ENCODE data around the gene TFDP1.
"Not testable (repeated sequence)": the region's sequence is repeated elsewhere in the genome, so short reads cannot be mapped to it uniquely, and the experiment has no call there.

Gene TFDP1

DNA sequence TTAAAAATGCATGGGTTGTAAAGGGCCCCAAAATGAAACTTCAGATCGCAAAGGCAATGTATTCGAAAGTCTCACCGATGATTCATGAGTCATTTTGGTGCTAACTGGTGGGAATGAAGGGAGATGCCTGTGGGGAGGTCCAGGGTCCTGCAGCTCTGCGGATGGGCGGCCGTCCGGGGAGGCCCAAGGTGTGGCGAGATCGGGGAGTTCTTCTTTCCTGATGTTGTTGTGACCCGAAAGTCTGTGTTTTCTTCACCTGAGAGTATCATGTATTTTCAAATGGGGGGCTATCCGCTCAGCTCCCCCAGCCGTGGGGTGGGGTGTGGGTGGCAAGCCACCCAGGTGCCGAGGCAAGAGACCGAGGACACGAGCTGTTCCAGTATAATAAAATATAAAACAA lies 36.5 kb downstream of the TFDP1 start:
- DNase-seq = no peak

DNA sequence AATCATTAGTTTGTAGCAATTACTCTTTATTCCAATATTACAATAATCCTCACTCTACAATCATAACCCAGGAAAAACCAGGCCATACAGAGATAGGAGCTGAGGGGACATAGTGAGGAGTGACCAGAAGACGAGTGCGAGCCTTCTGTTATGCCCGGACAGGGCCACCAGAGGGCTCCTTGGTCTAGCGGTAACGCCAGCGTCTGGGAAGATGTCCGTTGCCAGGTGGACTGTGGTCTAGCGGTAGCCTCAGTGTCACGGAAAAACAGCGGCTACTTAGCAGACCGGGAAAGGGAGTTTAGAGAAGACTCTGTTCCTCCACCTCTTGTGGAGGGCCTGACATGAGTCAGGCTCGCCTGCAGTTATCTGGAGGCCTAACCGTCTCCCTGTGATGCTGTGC lies 36.9 kb downstream of the TFDP1 start:
- DNase-seq = not testable (repeated sequence)

DNA sequence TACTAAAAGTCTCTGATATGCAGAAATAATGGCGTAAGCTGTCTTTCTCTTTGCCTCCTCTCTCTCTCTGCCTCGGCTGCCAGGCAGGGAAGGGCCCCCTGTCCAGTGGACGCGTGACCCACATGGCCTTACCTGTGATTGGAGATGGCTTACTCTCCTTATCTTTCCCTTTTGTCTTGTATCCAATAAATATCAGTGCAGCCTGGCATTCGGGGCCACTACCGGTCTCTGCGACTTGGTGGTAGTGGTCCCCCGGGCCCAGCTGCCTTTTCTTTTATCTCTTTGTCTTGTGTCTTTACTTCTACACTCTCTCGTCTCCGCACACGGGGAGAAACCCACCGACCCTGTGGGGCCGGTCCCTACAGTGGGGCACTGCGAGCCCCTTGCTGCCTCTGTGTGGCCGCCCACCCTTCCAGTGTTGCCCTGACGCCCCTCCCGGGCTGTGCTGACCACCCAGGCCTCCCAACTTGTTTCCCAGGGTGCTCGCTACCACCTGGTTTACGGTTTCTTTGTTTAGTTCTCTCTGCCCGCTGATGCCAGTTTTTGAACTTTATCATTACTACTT lies 37.5 kb downstream of the TFDP1 start:
- DNase-seq = not testable (repeated sequence)

DNA sequence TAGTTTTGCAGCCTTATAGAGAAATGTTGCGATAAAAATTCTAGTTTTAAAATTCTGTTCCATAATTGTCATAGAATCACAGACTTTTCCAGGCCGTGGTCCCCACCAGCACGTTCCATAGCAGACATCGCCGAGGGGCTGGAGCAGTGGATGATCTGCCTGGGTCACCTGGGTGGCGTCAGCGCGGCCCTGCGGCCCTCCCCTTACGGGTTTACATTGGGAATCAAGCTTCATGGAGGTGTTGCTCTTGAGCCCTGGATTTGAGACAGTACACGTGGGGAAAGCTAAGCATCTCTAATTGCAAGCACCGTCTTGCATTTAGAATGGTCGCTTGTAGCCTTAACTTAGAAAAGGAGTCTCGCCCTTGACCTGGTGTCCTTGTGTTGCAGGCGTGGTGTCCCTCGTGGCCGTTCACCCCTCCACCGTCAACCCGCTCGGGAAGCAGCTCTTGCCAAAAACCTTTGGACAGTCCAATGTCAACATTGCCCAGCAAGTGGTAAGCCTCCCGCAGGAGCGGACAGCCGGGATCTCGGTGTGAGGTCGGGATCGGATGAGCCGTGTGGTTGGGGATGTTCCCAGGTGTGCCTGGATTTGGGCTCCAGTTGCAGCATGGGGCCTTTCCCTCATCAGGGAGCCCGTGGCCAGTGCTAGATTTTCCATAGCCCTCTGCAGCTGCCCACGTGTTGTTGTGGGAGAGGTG lies 38.4 kb downstream of the TFDP1 start:
- DNase-seq = no peak

DNA sequence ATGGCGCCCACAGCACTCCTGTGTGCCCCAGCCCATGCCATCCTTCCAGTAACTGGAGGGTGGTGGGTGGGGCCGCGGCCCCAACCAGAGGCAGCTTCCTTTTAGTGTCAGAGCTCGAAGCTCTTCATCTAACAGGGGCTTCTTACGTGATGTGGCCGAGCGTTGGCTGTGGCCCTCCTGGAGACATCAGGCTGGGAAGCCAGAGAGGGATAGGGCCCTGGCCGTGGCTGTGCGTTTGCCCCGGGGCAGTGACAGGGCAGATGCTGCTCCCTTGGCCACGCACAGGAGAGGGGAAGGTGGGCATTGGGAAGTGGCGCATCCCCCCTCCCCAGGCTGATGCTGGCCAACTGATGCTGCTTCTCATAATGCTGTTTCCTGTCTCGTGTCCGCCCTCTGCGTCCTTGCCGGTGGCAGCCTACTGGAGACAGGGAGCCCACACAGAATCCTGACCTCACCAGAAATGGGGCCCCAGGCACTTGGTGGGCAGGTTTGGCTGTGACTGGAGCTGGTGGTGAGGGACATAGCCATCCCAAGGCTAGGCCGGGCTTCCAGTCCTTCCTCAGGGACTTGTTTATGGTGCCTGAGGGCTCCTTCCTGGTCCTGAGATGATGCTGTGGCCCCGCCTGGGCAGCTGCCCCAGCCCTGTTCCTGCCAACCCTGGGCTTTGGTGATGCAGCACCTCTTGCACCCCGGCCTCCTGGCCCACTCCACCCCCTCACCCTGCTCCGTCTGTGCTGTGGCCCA lies 39.1 kb downstream of the TFDP1 start:
- no peak for DNase-seq

DNA sequence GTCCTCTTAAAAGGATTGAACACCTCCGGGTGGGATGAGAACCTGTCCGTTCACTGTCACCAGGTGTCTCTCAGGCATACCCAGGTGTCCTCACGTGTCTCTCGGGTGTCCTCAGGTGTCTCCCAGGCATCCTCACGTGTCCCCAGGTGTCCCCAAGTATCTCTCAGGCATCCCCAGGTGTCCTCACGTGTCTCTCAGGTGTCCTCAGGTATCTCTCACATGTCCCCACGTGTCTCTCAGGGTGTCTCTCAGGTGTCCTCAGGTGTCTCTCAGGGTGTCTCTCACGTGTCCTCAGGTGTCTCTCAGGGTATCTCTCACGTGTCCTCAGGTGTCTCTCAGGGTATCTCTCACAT lies 39.7 kb downstream of the TFDP1 start:
- no peak for DNase-seq

DNA sequence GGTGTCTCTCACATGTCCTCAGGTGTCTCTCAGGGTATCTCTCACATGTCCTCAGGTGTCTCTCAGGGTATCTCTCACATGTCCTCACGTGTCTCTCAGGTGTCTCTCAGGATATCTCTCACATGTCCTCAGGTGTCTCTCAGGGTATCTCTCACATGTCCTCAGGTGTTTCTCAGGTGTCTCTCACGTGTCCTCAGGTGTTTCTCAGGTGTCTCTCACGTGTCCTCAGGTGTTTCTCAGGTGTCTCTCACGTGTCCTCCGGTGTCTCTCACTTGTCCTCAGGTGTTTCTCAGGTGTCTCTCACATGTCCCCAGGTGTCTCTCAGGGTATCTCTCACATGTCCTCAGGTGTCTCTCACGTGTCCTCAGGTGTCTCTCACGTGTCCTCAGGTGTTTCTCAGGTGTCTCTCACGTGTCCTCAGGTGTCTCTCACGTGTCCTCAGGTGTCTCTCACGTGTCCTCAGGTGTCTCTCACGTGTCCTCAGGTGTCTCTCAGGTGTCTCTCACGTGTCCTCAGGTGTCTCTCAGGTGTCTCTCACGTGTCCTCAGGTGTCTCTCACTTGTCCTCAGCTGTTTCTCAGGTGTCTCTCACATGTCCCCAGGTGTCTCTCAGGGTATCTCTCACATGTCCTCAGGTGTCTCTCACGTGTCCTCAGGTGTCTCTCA lies 40.2 kb downstream of the TFDP1 start:
- DNase-seq = not testable (repeated sequence)

DNA sequence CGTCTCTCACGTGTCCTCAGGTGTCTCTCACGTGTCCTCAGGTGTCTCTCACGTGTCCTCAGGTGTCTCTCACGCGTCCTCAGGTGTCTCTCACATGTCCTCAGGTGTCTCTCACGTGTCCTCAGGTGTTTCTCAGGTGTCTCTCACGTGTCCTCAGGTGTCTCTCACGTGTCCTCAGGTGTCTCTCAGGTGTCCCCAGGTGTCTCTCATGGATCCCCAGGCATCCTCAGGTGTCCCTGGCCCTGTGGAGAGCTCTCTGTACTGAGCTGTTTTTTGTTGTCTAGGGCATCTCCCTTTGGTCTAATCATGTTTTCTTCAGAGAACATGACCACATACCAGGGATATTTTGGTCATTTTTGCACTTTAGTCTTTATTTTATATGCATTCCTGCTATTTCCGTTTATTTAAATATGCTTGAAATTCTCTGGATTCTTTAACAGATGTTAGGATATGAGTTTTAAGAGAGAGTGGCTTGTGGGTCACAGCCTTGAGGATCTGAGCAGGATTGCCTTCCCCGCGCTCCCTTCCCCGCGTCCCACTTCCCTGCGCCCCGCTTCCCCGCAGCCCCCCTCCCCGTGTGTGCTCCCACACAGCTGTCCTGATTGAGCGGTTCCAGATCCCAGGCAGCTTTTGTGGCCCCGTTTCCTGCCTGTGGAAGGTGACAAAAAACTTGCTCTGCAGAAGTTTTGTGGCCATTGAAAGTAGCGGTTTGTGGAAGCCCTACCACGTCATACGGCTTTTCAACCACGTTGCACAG lies 41.6 kb downstream of the TFDP1 start:
- no peak for DNase-seq

DNA sequence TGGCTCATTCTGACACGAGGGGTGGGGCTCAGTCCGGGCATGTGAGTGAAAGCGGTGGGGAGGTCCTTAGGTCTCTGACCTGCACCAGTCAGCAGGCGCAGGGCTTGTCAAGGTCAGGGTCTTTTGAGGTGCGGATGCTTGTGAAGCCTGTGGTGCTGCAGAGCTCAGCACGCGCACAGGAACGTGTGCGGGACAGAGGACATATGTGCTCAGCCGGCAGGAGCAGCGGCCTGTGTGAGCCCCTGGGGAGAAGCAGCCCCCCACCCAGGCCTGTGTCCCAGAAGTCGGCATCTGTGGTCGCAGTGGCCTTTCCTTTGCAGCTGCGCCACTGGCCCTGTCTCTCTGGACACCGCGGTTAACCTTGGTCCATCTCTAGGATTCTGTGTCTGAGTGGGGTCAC lies 42.6 kb downstream of the TFDP1 start:
- no peak for DNase-seq

DNA sequence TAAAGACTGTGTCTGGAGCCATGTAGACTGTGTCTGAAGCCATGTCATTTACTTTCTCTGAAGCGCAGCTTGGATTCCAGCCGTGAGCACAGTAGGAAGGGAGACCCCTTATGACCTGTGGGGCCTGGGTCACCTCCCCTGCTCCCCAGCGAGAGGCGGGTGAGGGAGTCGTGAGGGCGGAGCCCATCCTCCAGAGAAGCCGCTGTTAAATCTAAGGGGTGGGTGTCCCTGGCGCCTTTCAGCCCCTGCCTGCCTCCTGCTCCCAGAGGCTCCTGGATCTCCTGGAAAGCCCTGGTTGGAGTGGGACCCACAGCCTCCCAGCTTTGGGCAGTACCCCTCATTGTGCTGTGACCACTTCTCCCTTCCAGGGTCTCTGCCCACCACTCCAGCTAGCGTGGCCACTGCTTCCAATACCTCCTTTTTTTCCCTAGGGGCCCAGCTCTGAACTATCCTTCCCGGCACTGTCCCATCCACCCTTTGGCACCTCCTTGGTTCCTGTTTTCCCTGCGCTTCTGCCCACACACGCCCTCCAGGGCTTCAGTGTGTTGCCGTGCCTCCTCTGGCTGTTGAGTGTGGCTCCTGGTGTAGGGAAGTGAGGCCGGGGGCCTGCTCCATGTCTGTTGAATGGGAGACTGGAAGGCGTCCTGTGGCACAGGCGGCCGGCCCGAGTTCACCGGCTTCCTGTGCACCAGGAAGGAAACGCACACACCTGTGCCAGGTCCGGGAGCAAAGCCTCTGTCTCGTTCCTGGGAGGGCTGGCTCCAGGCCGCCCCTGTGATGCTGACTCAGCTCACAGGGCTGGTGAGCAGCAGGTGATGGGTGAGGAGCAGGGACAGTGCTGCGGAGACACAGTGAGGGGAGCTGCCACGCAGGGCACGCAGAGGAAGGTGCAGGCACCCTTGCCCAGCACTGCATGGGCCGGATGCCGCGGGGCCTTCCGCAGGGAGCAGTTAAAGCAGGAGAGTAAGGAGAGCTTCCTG lies 44.0 kb downstream of the TFDP1 start:
- DNase-seq = no peak

DNA sequence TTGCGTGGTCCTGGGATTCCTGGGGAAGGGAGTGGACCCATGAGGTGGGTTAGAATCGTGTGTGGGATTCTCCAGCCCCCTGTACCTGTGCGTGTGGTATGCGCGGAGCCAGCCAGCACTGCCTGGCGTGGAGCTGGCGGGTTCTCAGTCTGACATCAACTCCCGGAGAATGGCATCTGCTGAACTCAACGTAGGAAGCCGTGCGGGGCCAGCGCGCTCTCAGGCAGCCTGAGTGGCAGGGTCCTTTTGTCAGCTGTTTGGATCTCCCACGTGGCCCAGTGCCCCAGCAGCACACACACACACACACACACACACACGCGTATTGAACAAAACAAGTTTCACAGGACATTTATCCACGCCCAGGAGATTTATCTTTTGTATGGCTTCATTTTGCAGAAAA lies 45.3 kb downstream of the TFDP1 start:
- DNase-seq = no peak

DNA sequence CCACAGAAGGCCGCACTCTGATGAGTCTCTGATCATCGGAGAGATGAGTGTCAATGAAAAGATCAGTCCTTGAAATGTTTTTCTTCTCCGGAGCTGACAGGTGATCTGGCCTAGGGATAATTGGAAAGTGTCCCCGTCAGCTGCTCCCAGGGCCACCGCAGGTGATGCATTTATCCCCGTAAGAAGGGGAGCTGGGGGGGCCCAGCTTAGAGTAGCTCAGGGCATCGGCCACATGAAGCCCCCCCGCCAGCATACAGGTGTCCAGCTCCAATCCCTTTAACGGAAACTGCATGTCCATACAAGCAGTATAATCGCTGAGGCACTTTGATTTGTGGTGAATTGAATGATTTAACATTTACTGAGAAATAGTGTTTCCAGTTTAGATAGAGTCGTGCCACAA lies 45.7 kb downstream of the TFDP1 start:
- no peak for DNase-seq

DNA sequence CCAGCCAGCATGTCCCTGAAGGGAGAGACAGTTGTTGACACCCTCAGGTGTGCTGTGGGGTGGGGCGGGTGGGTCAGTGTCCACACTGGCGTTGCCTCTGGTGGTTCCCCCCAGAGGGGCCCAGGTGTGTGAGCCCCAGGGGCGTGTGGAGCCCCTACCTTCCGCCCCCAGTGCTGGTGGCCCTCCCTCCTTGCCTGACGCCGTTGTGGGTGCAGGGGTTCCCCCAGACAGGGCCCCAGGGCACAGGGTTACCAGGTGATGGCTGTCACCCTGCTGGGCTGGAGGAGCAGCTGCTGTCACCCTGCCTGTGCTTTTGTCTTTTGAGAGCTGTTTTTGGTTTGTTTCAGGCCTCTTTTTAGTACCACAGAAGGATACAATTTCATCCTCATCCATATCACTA lies 46.3 kb downstream of the TFDP1 start:
- DNase-seq = no peak

DNA sequence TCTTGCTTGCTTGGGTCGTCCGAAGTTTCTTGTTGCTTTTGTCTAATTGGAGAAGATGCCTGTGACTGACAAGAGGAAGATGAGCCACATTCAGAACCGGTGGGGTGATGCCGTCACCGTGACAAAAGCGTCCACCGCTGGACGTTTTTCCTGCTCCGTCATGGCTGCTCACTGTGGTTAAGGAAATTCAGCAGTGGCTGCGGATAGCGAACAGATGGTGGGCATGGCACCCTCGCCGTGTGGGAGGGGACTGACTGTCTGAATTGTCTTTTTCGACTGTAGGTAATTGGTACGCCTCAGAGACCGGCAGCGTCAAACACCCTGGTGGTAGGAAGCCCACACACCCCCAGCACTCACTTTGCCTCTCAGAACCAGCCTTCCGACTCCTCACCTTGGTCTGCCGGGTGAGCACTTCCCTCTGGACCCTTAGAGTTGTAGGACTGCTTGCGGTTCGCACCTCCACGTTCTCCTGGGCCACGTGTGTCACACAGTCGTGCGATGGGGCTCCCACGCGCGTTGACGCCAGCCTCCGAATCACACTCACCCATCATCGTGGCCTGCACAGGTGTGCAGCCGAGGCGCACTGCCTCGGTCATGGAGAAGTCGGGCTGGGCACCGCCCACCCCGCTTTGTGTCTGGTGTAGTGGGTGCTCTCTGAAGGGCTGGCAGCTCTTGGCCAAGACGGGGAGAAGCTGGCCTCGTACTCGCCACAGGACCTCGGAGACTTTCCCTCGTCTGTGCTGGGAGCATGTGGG lies 47.0 kb downstream of the TFDP1 start:
- DNase-seq = no peak

DNA sequence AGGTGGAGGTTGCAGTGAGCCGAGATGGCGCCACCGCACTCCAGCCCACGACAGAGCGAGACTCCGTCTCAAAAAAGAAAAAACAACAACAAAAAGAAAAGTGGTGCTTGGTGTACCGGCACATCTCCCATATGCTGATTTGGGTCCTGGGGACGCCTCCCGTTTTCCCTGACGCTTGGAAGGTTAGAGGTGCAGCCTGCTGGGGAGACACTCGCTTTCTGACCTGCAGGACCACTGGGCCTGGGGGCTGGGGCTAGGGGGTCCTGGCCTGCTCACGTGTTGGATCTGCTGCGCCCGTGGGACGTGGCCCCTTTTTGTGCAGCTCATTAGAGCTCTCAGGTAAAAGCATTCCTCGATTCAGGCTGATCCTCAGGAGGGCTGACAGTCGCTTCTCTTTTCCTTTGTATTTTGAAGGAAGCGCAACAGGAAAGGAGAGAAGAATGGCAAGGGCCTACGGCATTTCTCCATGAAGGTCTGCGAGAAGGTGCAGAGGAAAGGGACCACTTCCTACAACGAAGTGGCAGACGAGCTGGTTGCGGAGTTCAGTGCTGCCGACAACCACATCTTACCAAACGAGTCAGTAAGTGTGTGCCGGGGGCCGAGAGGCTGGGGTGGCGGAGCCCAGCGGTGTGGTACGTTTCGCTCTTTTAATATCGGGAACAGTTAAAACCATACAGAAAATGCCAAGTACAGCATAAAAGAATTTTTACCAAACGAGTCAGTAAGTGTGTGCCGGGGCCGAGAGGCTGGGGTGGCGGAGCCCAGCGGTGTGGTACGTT lies 48.3 kb downstream of the TFDP1 start:
- DNase-seq = no peak

DNA sequence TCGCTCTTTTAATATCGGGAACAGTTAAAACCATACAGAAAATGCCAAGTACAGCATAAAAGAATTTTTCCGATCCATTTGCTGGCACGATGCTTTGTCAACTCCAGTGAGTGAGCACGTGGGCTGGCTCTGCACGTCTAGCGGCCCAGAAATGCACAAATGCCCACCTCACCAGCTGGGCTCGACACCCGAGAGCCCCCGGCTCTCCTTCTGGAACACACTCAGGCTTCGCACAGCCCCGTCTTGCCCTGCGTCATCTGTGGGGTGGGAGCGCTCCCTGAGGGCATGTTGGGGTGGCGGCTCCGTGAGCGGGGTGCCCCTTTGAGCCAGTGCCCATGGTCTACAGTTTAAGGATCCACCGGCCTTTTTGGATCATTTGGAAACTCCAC lies 48.9 kb downstream of the TFDP1 start:
- DNase-seq = no peak

DNA sequence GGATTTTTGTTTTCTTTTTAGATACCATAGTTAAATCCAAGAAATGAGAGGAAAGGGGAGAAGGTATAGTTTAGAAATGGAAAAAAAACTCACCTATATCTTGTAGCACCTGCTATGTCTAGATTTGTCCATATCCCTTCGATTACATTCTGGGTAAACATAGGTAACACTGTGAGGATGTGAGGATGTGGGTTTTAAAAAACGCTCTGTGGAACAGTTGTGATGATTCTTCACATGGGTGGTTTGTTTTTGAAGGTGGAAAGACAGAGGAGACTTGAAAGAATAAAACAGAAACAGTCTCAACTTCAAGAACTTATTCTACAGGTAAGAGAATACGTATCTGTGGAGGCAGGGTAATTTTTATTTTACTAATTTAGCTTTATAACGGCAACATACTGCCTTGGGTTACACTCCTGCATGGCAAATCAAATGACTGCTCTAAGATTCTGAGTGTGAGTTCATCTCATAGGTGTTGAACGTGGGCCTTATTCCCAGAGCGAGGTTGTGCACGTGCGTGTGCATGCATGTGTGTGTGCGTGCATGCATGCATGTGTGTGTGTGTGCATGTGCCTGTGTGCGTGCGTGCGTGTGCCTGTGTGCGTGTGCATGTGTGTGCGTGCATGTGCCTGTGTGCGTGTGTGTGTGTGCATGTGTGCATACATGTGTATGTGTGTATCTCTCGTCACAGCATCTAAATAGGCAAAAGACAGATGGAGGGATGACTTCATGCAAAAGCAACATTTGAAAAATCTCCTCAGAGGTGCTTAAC lies 49.9 kb downstream of the TFDP1 start:
- no peak for DNase-seq

DNA sequence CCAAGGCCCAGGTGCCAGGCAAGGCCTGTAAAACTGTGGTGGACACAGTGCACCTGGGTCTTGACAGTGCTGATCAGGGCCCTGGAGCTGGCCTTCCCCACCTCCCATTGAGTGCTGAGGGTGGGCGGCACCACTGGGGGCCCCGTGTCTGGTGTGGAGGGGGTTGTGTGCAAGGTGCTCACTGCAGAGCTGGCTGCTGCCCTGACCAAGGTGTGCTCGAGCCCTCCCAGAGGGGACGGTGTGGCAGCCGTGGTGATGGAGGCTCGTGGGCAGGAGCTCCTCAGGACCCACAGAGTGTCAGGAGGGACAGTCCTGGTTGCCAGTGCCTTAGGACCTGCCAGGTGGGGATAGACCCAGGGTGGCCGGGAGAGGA lies 50.5 kb downstream of the TFDP1 start:
- DNase-seq = no peak

DNA sequence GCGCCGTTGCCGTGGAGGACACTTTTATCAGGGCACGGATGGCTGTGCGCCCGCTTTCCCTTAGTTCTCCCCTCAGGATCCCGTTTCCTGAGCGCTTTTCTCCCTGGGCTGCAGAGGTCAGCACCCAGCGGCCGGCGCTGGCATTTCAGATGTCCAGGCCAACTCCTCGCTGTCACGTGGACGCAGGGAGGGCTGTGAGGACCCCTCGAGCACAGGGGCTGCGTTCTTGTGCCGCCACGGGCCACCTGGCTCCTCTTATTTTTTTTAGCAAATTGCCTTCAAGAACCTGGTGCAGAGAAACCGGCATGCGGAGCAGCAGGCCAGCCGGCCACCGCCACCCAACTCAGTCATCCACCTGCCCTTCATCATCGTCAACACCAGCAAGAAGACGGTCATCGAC lies 51.2 kb downstream of the TFDP1 start:
- DNase-seq = no peak
